ENCODE results near the gene EPS8L2. TPM values are rescaled to one million over a fixed set of nuclear protein-coding genes. Genes with fewer than 3 reads are reported as not detected.

Gene EPS8L2
- total RNA-seq, 3 donors from 2014 or later, result 5.2 to 13.0 (median 7.0) TPM

DNA sequence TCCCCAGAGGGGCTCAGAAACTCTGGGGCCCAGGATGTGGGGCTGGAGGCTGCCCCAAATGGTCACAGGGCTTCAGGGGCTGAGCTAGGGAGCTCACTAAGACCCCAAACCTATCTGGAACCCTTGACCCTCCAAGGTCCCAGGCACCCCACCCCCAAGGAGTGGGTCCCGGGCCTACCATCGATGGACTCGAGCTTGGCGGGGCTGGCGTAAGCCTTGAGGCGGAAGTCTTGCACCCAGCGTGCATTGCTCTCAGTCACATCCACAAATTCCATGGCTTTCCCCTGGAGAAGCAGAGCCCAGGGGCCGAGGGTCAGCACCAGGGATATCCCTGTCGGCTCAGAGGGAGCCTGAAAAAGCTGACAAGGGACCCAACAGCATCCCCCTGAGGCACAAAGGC lies 67.8 kb downstream of the EPS8L2 start:
- Mint-ChIP-seq H3K27me3 (ENCODE audit: low read depth) (no peaks in the 10 kb centered on the region), H3K36me3 (ENCODE audit: insufficient read depth) (peaks cover 2% of the 10 kb centered on the region), H3K9me3 (no peaks in the 10 kb centered on the region), H3K4me3 (no peak overlapping the region), H3K4me1 (ENCODE audit: low read depth) (peaks cover 20% of the 10 kb centered on the region)
- ATAC-seq (no peak), DNase-seq (no peak)

DNA sequence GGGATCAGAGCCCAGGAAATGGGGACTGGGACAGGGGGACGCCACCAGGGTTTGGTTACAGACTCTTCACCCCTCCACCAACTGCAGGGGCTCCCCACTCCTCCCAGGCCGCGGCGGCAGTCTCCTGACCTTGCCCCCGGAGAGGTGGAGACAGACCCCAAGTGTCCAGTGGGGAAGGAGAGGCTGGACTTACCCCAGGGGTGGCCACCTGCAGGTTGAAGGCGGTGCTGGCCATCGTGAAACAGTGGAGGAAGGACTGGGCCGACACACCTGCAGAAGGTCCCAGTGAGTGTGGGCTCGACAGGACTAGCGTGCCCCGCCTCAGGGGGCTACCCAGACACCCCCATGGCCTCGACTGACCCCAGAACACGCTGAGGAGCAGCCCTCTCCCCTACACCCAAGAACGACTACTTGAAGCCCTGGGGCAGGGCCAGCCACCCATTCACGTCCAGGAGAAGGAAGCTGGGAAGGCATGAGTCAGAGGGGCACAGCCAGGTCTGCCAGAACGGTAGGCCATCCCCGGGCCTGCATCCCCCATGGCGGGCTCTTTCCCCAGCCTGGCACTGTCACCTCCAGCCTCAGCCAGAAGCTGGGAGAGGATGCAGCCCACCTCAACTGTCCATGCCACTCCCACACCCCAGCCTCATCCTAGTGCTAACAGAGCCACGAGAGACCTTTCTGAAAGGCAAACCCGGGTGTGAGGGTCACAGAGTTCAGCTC lies 69.0 kb downstream of the EPS8L2 start:
- ATAC-seq, result no peak
- Mint-ChIP-seq H3K36me3 (ENCODE audit: insufficient read depth) (peaks cover 2% of the 10 kb centered on the region), H3K27me3 (ENCODE audit: low read depth) (no peaks in the 10 kb centered on the region), H3K4me1 (ENCODE audit: low read depth) (peaks cover 27% of the 10 kb centered on the region), H3K4me3 (peak overlapping the region; percentile 76), H3K9me3 (no peaks in the 10 kb centered on the region)
- DNase-seq, result no peak

DNA sequence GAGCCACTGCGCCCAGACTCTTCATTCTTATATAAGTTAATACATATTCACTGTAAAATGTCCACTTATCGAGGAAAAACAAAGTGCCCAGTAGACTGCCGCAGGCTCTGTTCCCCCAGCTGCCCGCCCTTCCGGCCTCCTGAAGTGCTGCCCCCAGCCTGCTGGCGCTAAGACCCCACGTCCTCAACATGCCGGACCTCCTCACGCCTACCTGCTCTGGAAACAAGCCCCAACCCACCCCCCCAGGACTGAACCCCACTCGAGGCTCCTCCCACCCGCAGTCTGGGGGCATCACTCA lies 70.2 kb downstream of the EPS8L2 start:
- H3K9me3 Mint-ChIP-seq, result no peaks in the 10 kb centered on the region
- no peaks in the 10 kb centered on the region for H3K27me3 Mint-ChIP-seq (ENCODE audit: low read depth)
- peaks cover 2% of the 10 kb centered on the region for H3K36me3 Mint-ChIP-seq (ENCODE audit: insufficient read depth)
- H3K4me3 Mint-ChIP-seq, result peak overlapping the region; percentile 85
- peaks cover 27% of the 10 kb centered on the region for H3K4me1 Mint-ChIP-seq (ENCODE audit: low read depth)
- ATAC-seq (no peak), DNase-seq (no peak)

DNA sequence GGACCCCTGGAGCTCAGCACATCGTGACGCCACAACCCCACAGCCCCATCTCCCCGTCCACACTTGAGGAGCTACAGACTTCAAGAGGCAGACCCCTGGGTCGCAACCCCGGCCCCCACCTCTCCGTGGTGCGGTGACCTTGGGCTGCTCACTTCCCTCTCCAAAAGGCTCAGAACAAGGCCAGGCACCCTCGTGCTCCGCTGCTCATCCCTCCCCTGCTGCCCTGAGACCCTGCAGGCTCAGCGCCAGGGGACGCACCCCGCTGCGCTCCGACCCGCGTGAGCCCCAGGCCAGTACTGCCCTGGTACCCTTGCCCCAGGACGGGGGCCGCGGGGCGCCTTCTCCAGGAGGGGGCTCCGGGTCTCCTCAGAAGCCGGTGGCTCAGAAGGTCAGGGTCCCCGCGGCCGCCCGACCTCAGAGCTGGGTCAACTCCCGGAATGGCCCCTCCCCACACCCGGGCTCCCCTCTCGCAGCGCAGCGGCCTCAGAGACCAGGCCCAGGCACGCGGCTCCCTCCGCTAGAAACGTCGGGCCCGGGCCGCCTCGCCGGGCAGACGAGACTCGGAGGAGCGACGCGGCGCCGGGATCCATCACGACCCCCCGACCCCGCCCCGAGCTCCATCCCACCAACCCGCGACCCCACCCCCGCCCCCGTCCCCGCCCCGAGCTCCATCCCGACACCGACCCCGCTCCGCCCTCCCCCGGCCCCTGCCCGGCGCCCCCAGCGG lies 70.7 kb downstream of the EPS8L2 start:
- Mint-ChIP-seq H3K27me3 (ENCODE audit: low read depth) (no peaks in the 10 kb centered on the region), H3K4me3 (peak overlapping the region; percentile 85), H3K9me3 (no peaks in the 10 kb centered on the region), H3K4me1 (ENCODE audit: low read depth) (peaks cover 27% of the 10 kb centered on the region), H3K36me3 (ENCODE audit: insufficient read depth) (peaks cover 2% of the 10 kb centered on the region)
- ATAC-seq (peak; percentile 63 to 66), DNase-seq (no peak)

Other genes starting within 250 kb of the EPS8L2 start
- 100 to 1,000 TPM; 159 to 172 (median 160) TPM for gene RNH1, start 199.0 kb upstream of the EPS8L2 start, total RNA-seq
- 100 to 1,000 TPM in 1 of 3 donors, 10 to 100 TPM in 2; 92.2 to 108 (median 95.0) TPM for gene HRAS, start 170.7 kb upstream of the EPS8L2 start, total RNA-seq
- gene LRRC56, start 168.7 kb upstream of the EPS8L2 start, total RNA-seq, result 1 to 10 TPM; 1.4 to 2.7 (median 1.7) TPM
- 1 to 10 TPM in 2 of 3 donors, under 1 TPM in 1; 0.71 to 1.3 (median 1.1) TPM for gene LMNTD2, start 145.5 kb upstream of the EPS8L2 start, total RNA-seq
- gene RASSF7, start 145.3 kb upstream of the EPS8L2 start, total RNA-seq, result 10 to 100 TPM; 15.1 to 17.4 (median 16.1) TPM
- gene PHRF1, start 129.8 kb upstream of the EPS8L2 start, total RNA-seq, result 10 to 100 TPM; 57.7 to 59.2 (median 57.7) TPM
- 10 to 100 TPM; 16.3 to 26.7 (median 17.7) TPM for gene IRF7, start 90.3 kb upstream of the EPS8L2 start, total RNA-seq
- not detected for gene CDHR5, start 81.3 kb upstream of the EPS8L2 start, total RNA-seq
- not detected for gene SCT, start 79.0 kb upstream of the EPS8L2 start, total RNA-seq
- gene DRD4, start 69.0 kb upstream of the EPS8L2 start, total RNA-seq, result under 1 TPM in 2 of 3 donors, not detected in 1; 0.13 to 0.28 TPM
- 10 to 100 TPM; 53.1 to 59.6 (median 54.5) TPM for gene DEAF1, start 11.0 kb upstream of the EPS8L2 start, total RNA-seq
- gene TMEM80, start 10.4 kb upstream of the EPS8L2 start, total RNA-seq, result 1 to 10 TPM; 6.8 to 7.5 (median 7.0) TPM
- 100 to 1,000 TPM; 281 to 316 (median 313) TPM for gene TALDO1, start 41.2 kb downstream of the EPS8L2 start, total RNA-seq
- 10 to 100 TPM; 48.3 to 49.8 (median 49.7) TPM for gene GATD1, start 71.3 kb downstream of the EPS8L2 start, total RNA-seq
- 1 to 10 TPM; 1.6 to 1.8 (median 1.7) TPM for gene CEND1, start 83.9 kb downstream of the EPS8L2 start, total RNA-seq
- gene SLC25A22, start 92.0 kb downstream of the EPS8L2 start, total RNA-seq, result 100 to 1,000 TPM; 156 to 166 (median 161) TPM
- gene PIDD1, start 99.0 kb downstream of the EPS8L2 start, total RNA-seq, result 10 to 100 TPM; 12.6 to 18.4 (median 17.5) TPM
- 1,000 to 10,000 TPM; 3,528 to 3,995 (median 3,711) TPM for gene RPLP2, start 103.7 kb downstream of the EPS8L2 start, total RNA-seq
- gene PNPLA2, start 112.7 kb downstream of the EPS8L2 start, total RNA-seq, result 10 to 100 TPM; 55.5 to 62.4 (median 60.2) TPM
- gene CRACR2B, start 121.7 kb downstream of the EPS8L2 start, total RNA-seq, result under 1 TPM; 0.18 to 0.30 (median 0.28) TPM
- 10 to 100 TPM; 33.5 to 39.2 (median 35.6) TPM for gene CD151, start 126.7 kb downstream of the EPS8L2 start, total RNA-seq
- gene POLR2L, start 136.3 kb downstream of the EPS8L2 start, total RNA-seq, result 100 to 1,000 TPM; 167 to 183 (median 174) TPM
- 1 to 10 TPM; 4.6 to 6.0 (median 5.7) TPM for gene TSPAN4, start 136.6 kb downstream of the EPS8L2 start, total RNA-seq
- gene CHID1, start 204.6 kb downstream of the EPS8L2 start, total RNA-seq, result 100 to 1,000 TPM; 102 to 115 (median 104) TPM
- 10 to 100 TPM; 30.4 to 41.7 (median 38.0) TPM for gene AP2A2, start 219.6 kb downstream of the EPS8L2 start, total RNA-seq